ENCODE data around the gene LEP. TPM values are rescaled to one million over a fixed set of nuclear protein-coding genes. Genes with fewer than 3 reads are reported as not detected.
A peak's percentile ranks its signal among the peaks of the same experiment; 100 is the strongest.

The LEP gene
- not detected for polyA plus RNA-seq (2013, experiment 1 of 2)
- polyA plus RNA-seq (2013, experiment 2 of 2) = not detected

DNA sequence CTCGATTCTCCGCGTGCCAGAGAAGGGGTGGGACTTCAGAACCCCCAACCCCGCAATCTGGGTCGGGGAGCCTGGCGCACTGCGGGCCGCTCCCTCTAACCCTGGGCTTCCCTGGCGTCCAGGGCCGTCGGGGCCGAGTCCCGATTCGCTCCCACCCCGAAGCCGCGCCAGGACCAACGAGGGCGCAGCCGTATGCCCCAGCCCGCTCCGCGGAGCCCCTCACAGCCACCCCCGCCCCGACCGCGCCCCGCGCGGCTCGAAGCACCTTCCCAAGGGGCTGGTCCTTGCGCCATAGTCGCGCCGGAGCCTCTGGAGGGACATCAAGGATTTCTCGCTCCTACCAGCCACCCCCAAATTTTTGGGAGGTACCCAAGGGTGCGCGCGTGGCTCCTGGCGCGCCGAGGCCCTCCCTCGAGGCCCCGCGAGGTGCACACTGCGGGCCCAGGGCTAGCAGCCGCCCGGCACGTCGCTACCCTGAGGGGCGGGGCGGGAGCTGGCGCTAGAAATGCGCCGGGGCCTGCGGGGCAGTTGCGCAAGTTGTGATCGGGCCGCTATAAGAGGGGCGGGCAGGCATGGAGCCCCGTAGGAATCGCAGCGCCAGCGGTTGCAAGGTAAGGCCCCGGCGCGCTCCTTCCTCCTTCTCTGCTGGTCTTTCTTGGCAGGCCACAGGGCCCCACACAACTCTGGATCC is at the start of gene LEP:
Gene LEP, plus strand, starts transcription at position 583 of the 691 bp plus-strand sequence. CDS start 10,741 bp downstream, outside the sequence.
- H3K4me3 ChIP-seq (ENCODE audit: low read length in 2 of 2) = no peak within 1 kb of the TSS
- no peak within 1 kb of the TSS for H4K91ac ChIP-seq (ENCODE audit: low read depth, low read length, poor library complexity)
- H3K36me3 ChIP-seq (replicated peaks in 1 of 2; ENCODE audit: control insufficient read depth in 2 of 2, insufficient read depth in 2 of 2, low read length in 2 of 2) = no peaks in the 10 kb centered on the region
- no peak within 1 kb of the TSS for H2AFZ ChIP-seq (ENCODE audit: low read length)
- H2BK120ac ChIP-seq (ENCODE audit: low read depth, low read length) = no peak within 1 kb of the TSS
- H3K27me3 ChIP-seq (ENCODE audit: control insufficient read depth in 3 of 3, insufficient read depth in 3 of 3, low read depth in 1 of 3, low read length in 3 of 3) = peaks cover 0 to 8% (median 0%) of the 10 kb centered on the region in 3 experiments
- H3K23ac ChIP-seq (ENCODE audit: low read depth, low read length, poor library complexity) = peak within 1 kb of the TSS; percentile 2
- H3K18ac ChIP-seq (ENCODE audit: low read length) = no peak within 1 kb of the TSS
- DNase-seq (ENCODE audit: low spot score) = no peak
- WGBS, 2 donors (ENCODE audit: extremely low coverage in 2 of 2, insufficient read length in 2 of 2, insufficient replicate concordance in 1 of 2) = no CpG with 5 or more reads among the region's 67 CpGs
- H3K4me2 ChIP-seq (ENCODE audit: insufficient read depth, low read length, poor library complexity, severe bottlenecking) = no peak within 1 kb of the TSS
- H4K8ac ChIP-seq (ENCODE audit: low read depth, low read length) = no peak within 1 kb of the TSS
- H3K9me3 ChIP-seq (replicated peaks in 1 of 2; ENCODE audit: control insufficient read depth in 2 of 2, insufficient read depth in 1 of 2, low read depth in 1 of 2, low read length in 2 of 2) = peaks cover 2 to 3% of the 10 kb centered on the region in 2 donors
- no peak within 1 kb of the TSS for H2AK5ac ChIP-seq (ENCODE audit: low read depth, low read length)
- H2BK5ac ChIP-seq (ENCODE audit: low read length) = no peak within 1 kb of the TSS
- H3K27ac ChIP-seq (replicated peaks; ENCODE audit: low read length) = no peak within 1 kb of the TSS
- no peak within 1 kb of the TSS for H3K4ac ChIP-seq (ENCODE audit: low read length)
- no peaks in the 10 kb centered on the region for H3K79me1 ChIP-seq (ENCODE audit: low read depth, low read length)
- no peaks in the 10 kb centered on the region for H3K4me1 ChIP-seq (ENCODE audit: control insufficient read depth in 2 of 2, insufficient read depth in 1 of 2, low read depth in 1 of 2, low read length in 2 of 2)
- no peak within 1 kb of the TSS for H2BK12ac ChIP-seq (ENCODE audit: low read length)
- H3K9ac ChIP-seq (ENCODE audit: low read depth, low read length, poor library complexity) = no peak within 1 kb of the TSS
- no peak within 1 kb of the TSS for H2BK15ac ChIP-seq (ENCODE audit: low read length)
- H3K14ac ChIP-seq (ENCODE audit: low read length) = no peak within 1 kb of the TSS

DNA sequence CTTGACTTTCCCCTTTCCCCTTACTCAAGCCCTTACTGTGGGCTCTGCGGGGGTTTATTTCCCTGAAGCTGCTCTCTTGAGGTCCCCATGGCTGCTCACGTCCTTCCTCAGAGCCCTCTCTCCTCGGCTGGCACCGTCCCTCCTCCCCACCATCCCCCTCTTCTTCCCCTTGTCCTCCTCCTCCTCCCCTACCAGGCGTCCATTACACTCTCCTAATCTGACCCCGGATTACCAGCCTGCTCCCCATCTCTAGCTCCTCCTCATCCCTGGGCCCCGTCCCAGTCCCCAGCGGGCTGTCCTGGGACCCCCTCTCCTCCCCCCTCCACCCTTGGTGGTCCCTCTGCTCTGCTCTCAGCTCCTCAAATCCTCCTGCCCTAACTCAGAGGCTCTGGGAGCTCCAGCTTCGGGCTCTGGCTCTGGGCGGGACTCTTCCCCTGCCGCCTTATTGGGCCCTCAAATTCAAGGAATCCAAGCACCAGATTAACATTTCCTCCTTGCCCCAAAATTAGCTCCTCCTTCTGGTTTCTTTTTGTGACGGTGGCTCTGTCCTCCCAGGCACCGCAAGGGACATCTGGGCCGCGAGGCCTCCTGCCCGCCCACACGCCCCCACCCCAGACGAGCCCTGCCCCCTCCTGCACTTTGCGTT is 48.5 kb upstream of the LEP start:
- no CpG with 5 or more reads among the region's 19 CpGs for WGBS, 2 donors (ENCODE audit: extremely low coverage in 2 of 2, insufficient read length in 2 of 2, insufficient replicate concordance in 1 of 2)
- no peak overlapping the region for H3K4me2 ChIP-seq (ENCODE audit: insufficient read depth, low read length, poor library complexity, severe bottlenecking)
- DNase-seq (ENCODE audit: low spot score) = no peak

DNA sequence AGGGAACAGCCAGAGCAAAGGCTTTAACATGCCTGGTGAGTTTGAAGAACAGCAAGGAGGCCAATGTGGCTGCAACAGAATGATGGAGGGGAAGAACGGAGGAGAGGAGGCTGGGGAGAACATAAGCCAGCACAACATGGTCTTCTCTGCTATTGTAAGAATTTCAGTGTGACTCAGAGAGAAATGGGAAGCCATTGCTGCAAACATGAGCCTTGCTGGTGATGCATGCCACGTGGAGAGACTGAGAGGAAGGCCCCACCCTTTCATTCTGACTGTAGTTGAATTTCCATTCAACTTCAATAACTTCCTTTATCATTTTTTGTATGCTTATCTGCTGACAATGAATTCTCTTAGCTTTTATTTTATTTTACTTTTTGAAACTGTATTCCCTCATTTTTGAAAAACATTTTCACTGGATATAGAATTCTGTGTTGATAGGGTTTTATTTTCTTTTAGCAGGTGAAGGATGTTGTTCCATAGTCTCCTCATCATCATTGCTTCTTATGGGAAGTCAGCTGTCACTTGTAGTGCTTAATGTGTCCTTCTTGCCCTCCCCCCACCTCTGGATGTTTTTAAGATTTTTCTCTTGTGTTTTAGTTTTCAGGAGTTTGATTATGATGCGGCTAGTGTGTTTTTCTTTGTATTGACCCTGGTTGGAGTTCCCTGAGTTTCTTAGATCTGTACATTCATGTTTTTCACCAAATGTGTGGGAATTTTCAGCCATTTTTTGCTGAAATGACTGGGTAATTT is 46.4 kb upstream of the LEP start:
- Histone ChIP-seq H3K79me1 (ENCODE audit: low read depth, low read length) (no peaks in the 10 kb centered on the region), H3K4me2 (ENCODE audit: insufficient read depth, low read length, poor library complexity, severe bottlenecking) (no peak overlapping the region), H2BK5ac (ENCODE audit: low read length) (no peak overlapping the region), H3K27ac (replicated peaks; ENCODE audit: low read length) (no peak overlapping the region), H3K23ac (ENCODE audit: low read depth, low read length, poor library complexity) (no peak overlapping the region), H2BK15ac (ENCODE audit: low read length) (no peak overlapping the region), H2BK120ac (ENCODE audit: low read depth, low read length) (no peak overlapping the region), H3K18ac (ENCODE audit: low read length) (no peak overlapping the region), H3K9me3 (replicated peaks in 1 of 2; ENCODE audit: control insufficient read depth in 2 of 2, insufficient read depth in 1 of 2, low read depth in 1 of 2, low read length in 2 of 2) (peaks cover 6 to 7% of the 10 kb centered on the region in 2 donors), H3K27me3 (ENCODE audit: control insufficient read depth in 3 of 3, insufficient read depth in 3 of 3, low read depth in 1 of 3, low read length in 3 of 3) (peaks cover 0 to 15% (median 0%) of the 10 kb centered on the region in 3 experiments), H3K4me3 (ENCODE audit: low read length in 2 of 2) (no peak overlapping the region), H3K4me1 (ENCODE audit: control insufficient read depth in 2 of 2, insufficient read depth in 1 of 2, low read depth in 1 of 2, low read length in 2 of 2) (peaks cover 0 to 2% of the 10 kb centered on the region in 2 donors), H2AK5ac (ENCODE audit: low read depth, low read length) (no peak overlapping the region), H3K9ac (ENCODE audit: low read depth, low read length, poor library complexity) (no peak overlapping the region), H4K8ac (ENCODE audit: low read depth, low read length) (no peak overlapping the region), H2BK12ac (ENCODE audit: low read length) (no peak overlapping the region), H2AFZ (ENCODE audit: low read length) (no peak overlapping the region), H3K14ac (ENCODE audit: low read length) (no peak overlapping the region), H3K36me3 (replicated peaks in 1 of 2; ENCODE audit: control insufficient read depth in 2 of 2, insufficient read depth in 2 of 2, low read length in 2 of 2) (no peaks in the 10 kb centered on the region), H3K4ac (ENCODE audit: low read length) (no peak overlapping the region), H4K91ac (ENCODE audit: low read depth, low read length, poor library complexity) (no peak overlapping the region)
- no CpG with 5 or more reads among the region's 3 CpGs for WGBS, 2 donors (ENCODE audit: extremely low coverage in 2 of 2, insufficient read length in 2 of 2, insufficient replicate concordance in 1 of 2)
- no peak for DNase-seq (ENCODE audit: low spot score)

More for the DNA sequence above, 48.5 kb upstream of the LEP start:
- Histone ChIP-seq H3K79me1 (ENCODE audit: low read depth, low read length) (no peaks in the 10 kb centered on the region), H2BK12ac (ENCODE audit: low read length) (no peak overlapping the region), H3K9me3 (replicated peaks in 1 of 2; ENCODE audit: control insufficient read depth in 2 of 2, insufficient read depth in 1 of 2, low read depth in 1 of 2, low read length in 2 of 2) (peaks cover 6 to 7% of the 10 kb centered on the region in 2 donors), H4K91ac (ENCODE audit: low read depth, low read length, poor library complexity) (no peak overlapping the region), H3K4me1 (ENCODE audit: control insufficient read depth in 2 of 2, insufficient read depth in 1 of 2, low read depth in 1 of 2, low read length in 2 of 2) (peaks cover 0 to 2% of the 10 kb centered on the region in 2 donors), H2AFZ (ENCODE audit: low read length) (no peak overlapping the region), H3K9ac (ENCODE audit: low read depth, low read length, poor library complexity) (no peak overlapping the region), H3K4me3 (ENCODE audit: low read length in 2 of 2) (no peak overlapping the region), H2BK15ac (ENCODE audit: low read length) (no peak overlapping the region), H4K8ac (ENCODE audit: low read depth, low read length) (no peak overlapping the region), H3K18ac (ENCODE audit: low read length) (peak overlapping the region; percentile 46), H2BK5ac (ENCODE audit: low read length) (no peak overlapping the region), H3K27me3 (ENCODE audit: control insufficient read depth in 3 of 3, insufficient read depth in 3 of 3, low read depth in 1 of 3, low read length in 3 of 3) (peaks cover 0 to 22% (median 0%) of the 10 kb centered on the region in 3 experiments), H2BK120ac (ENCODE audit: low read depth, low read length) (no peak overlapping the region), H3K23ac (ENCODE audit: low read depth, low read length, poor library complexity) (no peak overlapping the region), H3K36me3 (replicated peaks in 1 of 2; ENCODE audit: control insufficient read depth in 2 of 2, insufficient read depth in 2 of 2, low read length in 2 of 2) (no peaks in the 10 kb centered on the region), H3K4ac (ENCODE audit: low read length) (no peak overlapping the region), H3K27ac (replicated peaks; ENCODE audit: low read length) (no peak overlapping the region), H3K14ac (ENCODE audit: low read length) (no peak overlapping the region), H2AK5ac (ENCODE audit: low read depth, low read length) (no peak overlapping the region)

DNA sequence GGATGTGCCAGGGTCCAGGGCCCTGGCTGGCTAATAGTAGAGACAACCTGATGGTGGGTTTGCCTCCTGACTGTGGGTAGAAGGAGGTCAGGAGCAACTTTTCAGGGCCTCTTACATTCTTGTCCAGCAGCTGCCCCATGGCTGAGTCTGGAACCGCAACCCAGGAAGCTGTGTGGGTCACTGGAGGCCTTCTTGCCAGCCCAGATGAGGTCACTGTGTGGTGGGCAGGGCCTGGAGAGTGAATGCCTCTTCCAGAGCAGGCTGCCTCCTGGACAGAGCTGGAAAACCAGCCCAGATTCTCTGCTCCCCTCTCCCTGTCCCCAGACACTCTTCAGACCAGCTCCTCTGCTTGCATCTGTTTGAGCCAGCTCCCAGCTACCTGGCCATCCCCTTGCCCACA is 43.5 kb upstream of the LEP start:
- Histone ChIP-seq H3K9ac (ENCODE audit: low read depth, low read length, poor library complexity) (no peak overlapping the region), H3K27ac (replicated peaks; ENCODE audit: low read length) (no peak overlapping the region), H4K91ac (ENCODE audit: low read depth, low read length, poor library complexity) (no peak overlapping the region), H2BK15ac (ENCODE audit: low read length) (no peak overlapping the region), H3K4me2 (ENCODE audit: insufficient read depth, low read length, poor library complexity, severe bottlenecking) (no peak overlapping the region), H3K4me3 (ENCODE audit: low read length in 2 of 2) (no peak overlapping the region), H3K79me1 (ENCODE audit: low read depth, low read length) (no peaks in the 10 kb centered on the region), H3K23ac (ENCODE audit: low read depth, low read length, poor library complexity) (no peak overlapping the region), H3K27me3 (ENCODE audit: control insufficient read depth in 3 of 3, insufficient read depth in 3 of 3, low read depth in 1 of 3, low read length in 3 of 3) (peaks cover 2 to 35% (median 20%) of the 10 kb centered on the region in 3 experiments), H3K14ac (ENCODE audit: low read length) (no peak overlapping the region), H3K36me3 (replicated peaks in 1 of 2; ENCODE audit: control insufficient read depth in 2 of 2, insufficient read depth in 2 of 2, low read length in 2 of 2) (no peaks in the 10 kb centered on the region), H3K9me3 (replicated peaks in 1 of 2; ENCODE audit: control insufficient read depth in 2 of 2, insufficient read depth in 1 of 2, low read depth in 1 of 2, low read length in 2 of 2) (peaks cover 7 to 9% of the 10 kb centered on the region in 2 donors), H3K18ac (ENCODE audit: low read length) (no peak overlapping the region), H2BK12ac (ENCODE audit: low read length) (no peak overlapping the region), H3K4me1 (ENCODE audit: control insufficient read depth in 2 of 2, insufficient read depth in 1 of 2, low read depth in 1 of 2, low read length in 2 of 2) (peaks cover 0 to 6% of the 10 kb centered on the region in 2 donors), H4K8ac (ENCODE audit: low read depth, low read length) (no peak overlapping the region), H3K4ac (ENCODE audit: low read length) (no peak overlapping the region), H2AK5ac (ENCODE audit: low read depth, low read length) (no peak overlapping the region), H2AFZ (ENCODE audit: low read length) (no peak overlapping the region), H2BK5ac (ENCODE audit: low read length) (no peak overlapping the region), H2BK120ac (ENCODE audit: low read depth, low read length) (no peak overlapping the region)
- WGBS, 2 donors (ENCODE audit: extremely low coverage in 2 of 2, insufficient read length in 2 of 2, insufficient replicate concordance in 1 of 2) = no CpG with 5 or more reads among the region's 1 CpG
- no peak for DNase-seq (ENCODE audit: low spot score)

All from neuronal stem cell (in vitro differentiated cells).